ENCODE data around the gene MPP2.

MPP2 gene

DNA sequence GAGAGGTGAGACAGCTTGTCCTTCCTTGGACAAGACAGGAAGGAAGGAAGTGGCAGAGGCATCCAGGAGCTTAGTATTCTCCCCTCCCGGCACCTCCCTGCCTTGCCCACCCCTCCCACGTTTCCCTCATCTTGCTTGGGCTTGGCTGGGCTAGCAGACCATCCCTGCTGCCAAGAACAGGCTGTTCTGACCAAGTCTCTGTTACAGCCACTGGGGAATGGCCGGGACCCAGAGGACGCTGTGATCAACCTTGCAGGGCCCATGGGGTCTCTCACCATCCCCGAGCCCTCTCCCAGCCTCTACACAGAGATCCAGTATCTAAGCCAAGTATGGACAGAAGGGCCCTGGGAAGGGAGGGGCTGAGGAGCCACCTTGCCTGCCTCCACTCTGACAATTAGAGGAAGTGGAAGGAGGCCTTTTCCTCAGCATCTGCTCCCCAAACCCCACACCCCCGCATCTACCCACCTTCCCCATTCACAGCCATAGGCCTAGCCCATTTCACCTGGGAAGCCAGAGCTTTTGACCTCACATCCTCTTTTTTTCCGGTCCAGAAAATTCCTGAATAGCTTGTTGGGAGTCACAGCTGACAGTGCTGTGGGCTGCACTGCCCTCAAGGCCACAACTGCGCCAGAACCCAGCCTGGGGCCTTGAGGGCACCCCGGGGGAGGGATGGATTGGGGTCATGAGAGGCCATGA, 46.3 kb downstream of the MPP2 start:
- TF ChIP-seq, protein P1, sequence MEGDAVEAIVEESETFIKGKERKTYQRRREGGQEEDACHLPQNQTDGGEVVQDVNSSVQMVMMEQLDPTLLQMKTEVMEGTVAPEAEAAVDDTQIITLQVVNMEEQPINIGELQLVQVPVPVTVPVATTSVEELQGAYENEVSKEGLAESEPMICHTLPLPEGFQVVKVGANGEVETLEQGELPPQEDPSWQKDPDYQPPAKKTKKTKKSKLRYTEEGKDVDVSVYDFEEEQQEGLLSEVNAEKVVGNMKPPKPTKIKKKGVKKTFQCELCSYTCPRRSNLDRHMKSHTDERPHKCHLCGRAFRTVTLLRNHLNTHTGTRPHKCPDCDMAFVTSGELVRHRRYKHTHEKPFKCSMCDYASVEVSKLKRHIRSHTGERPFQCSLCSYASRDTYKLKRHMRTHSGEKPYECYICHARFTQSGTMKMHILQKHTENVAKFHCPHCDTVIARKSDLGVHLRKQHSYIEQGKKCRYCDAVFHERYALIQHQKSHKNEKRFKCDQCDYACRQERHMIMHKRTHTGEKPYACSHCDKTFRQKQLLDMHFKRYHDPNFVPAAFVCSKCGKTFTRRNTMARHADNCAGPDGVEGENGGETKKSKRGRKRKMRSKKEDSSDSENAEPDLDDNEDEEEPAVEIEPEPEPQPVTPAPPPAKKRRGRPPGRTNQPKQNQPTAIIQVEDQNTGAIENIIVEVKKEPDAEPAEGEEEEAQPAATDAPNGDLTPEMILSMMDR (IDR thresholded peaks at IDR 0.05; ENCODE audit: borderline replicate concordance, insufficient read depth, low read depth, low read length) = no peak
- H3K4me3 ChIP-seq (ENCODE audit: low read depth, low read length) = no peak overlapping the region

DNA sequence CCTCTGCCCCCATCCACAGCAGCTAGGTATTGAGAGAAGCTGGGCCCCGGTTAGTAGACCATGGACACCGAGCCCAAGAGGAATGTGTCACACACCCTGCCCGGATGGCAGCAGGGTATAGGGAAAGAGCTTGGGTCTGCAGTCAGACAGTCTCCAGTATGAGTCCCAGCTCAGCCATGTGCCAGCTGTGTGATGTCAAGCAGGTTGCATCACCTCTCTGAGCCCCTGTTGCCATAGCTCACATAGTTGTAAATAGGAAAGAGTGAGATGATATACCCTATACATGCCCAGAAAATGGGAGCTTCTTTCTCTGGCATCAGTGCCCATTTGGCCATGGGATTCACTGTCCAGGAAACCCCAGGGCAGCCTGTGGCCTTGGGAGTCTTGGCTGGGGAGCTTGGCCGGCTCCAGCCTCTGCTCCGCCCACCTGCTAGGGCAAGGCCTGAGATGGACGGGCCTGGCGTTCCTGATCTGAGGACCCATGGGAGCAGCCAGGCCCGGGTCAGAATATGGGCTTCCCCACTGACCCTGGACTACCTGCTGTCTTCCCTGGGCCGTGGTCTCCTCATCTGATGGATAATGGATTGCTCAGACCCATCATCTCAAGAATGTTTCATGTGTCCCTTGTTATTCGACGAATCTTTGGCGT, 47.1 kb downstream of the MPP2 start:
- TF ChIP-seq, protein P1 (IDR thresholded peaks at IDR 0.05; ENCODE audit: borderline replicate concordance, insufficient read depth, low read depth, low read length) = no peak
- H3K4me3 ChIP-seq (ENCODE audit: low read depth, low read length) = no peak overlapping the region

DNA sequence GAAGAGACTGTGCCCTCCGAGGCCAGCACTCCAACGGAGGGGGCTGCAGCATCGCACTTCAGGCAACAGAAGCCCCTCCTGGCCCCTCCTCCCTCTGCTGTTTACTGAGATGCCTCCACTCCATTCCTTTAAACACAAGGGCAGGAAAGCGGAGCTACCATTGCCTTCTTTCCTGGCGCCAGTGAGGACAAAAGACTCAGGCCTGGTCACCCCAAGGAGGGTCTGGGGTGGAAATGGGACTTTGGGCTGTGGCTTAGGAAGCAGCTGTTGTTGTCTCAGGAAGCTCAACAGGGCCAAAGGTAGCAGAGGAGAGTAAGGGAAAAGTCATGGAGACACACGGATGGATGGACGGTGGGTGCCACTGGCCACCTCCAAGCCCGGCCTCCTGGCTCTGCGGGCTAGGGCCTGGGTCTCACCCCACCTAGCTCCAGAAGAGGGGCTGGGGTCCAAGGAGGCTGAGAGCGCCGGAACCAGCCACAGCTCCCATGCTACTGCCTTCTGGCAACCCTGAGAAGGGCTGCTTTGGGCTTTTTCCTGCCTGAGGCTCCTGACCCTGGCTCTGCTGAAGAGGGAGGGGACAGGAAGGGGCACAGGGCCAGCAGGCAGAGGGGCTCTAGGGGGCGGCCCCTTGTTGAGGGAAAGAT, 49.3 kb downstream of the MPP2 start:
- TF ChIP-seq, protein P1 (IDR thresholded peaks at IDR 0.05; ENCODE audit: borderline replicate concordance, insufficient read depth, low read depth, low read length) = no peak
- no peak overlapping the region for H3K4me3 ChIP-seq (ENCODE audit: low read depth, low read length)

DNA sequence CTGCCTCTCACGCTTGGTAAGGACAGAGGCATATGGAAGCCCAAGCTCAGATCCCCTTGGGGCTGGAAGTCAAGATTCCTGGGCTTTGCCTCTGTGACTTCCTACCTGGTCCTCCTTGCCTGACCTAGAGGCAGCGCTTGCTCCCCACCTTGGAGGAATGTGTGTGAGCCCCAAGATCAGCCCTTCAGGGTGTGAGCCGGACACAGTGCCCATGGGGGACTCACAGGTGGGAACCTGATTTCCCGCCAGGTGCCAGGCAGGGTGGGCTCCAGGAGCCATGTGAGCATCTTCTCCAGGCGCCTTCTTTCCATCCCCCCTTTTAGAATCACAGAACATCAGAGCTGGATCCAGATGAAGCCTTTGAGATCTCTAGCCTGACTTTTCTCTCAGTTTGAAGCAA, 50.2 kb downstream of the MPP2 start:
- TF ChIP-seq, protein P1 (IDR thresholded peaks at IDR 0.05; ENCODE audit: borderline replicate concordance, insufficient read depth, low read depth, low read length) = no peak
- no peak overlapping the region for H3K4me3 ChIP-seq (ENCODE audit: low read depth, low read length)

DNA sequence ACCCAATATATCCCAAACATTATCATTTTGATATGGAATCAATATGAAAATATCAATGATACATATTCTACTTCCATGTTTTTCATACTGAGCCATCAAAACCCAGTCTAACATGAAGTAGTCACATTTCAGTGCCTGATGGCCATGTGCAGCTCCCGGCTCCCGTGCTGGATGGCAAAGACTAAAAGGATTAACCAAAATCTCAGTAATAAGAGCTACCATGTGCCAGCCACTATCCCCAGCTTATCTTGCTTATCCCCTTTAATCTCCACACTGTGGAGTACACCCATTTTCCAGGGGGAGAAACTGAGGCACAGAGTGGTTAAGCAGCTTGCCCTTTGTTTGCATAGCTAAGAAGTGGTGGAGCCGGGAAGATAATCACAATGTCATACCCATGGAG, 51.2 kb downstream of the MPP2 start:
- H3K4me3 ChIP-seq (ENCODE audit: low read depth, low read length) = no peak overlapping the region
- TF ChIP-seq, protein P1 (IDR thresholded peaks at IDR 0.05; ENCODE audit: borderline replicate concordance, insufficient read depth, low read depth, low read length) = no peak

DNA sequence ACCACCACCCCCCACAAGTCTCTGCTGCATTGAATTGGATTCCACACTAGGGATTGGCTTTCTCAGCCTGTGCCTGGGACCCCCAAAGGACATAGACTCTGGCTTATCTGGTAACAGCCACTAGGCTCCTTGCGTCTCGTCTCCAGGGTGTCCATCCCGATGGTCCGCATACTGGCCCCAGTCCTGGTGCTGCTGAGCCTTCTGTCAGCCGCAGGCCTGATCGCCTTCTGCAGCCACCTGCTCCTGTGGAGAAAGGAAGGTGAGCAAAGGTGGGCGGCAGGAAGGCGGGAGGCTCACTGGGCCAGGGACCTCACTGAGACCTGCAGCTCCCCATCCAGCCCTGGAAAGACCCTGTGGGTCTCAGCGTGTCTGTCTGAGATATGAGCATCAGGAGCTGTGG, 52.3 kb downstream of the MPP2 start:
- H3K4me3 ChIP-seq (ENCODE audit: low read depth, low read length) = no peak overlapping the region
- TF ChIP-seq, protein P1 (IDR thresholded peaks at IDR 0.05; ENCODE audit: borderline replicate concordance, insufficient read depth, low read depth, low read length) = no peak

Data from GM12875 (cell line).